Measurements from ENCODE around the gene TAPBP. TPM values are rescaled to one million over a fixed set of nuclear protein-coding genes. Genes with fewer than 3 reads are reported as not detected.

The TAPBP gene
- polyA plus RNA-seq, 2 of the 4 experiments (the other 2 are of a cell fraction), result 16.8 to 37.5 TPM

DNA sequence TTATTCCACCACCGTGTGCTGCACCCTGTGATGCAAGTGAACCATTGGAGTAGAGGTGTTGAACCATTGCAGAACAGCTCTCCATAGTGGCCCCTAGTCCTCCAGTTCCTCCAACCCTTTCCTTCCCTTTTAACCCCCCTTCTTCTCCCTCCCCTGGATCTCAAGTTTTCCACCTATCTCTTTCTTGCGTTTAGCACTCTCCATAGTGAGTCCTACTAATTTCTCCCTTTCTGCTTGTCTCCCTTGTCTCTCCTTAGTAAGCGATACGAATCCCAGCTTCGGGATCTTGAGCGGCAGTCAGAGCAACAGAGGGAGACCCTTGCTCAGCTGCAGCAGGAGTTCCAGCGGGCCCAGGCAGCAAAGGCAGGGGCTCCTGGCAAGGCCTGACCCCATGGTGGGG lies 23.4 kb downstream of the TAPBP start:
- no peak for TF ChIP-seq ZFP36 (IDR thresholded peaks at IDR 0.05; ENCODE audit: borderline replicate concordance, partially characterized antibody)
- DNase-seq (ENCODE audit: low read depth in 1 of 2, low spot score in 1 of 2) (no peak), FAIRE-seq (no peak), ATAC-seq (no peak)
- ChIA-PET CTCF (interaction anchor here (0.9 to 5.8 kb wide), 2 partner anchors 9 to 12 kb away, joined by 3 to 44 read pairs; partner anchors contain the start of gene B3GALT4), POLR2A (no interaction called here)
- peak overlapping the region in 1 of 2 experiments; percentile 91; a peak in 1 of 6 replicates for H3K27ac ChIP-seq
- 71% methylated on average over 6 of the region's 7 CpGs for WGBS (ENCODE audit: missing lambda C conversion rate)
- H3K4me2 ChIP-seq, result peak overlapping the region; percentile 91
- peaks cover 13% of the 10 kb centered on the region; the same call in 2 of the 3 replicates for H3K4me1 ChIP-seq
- peak overlapping the region; percentile 81 for H3K4me3 ChIP-seq
- no peaks in the 10 kb centered on the region for H3K9me3 ChIP-seq

DNA sequence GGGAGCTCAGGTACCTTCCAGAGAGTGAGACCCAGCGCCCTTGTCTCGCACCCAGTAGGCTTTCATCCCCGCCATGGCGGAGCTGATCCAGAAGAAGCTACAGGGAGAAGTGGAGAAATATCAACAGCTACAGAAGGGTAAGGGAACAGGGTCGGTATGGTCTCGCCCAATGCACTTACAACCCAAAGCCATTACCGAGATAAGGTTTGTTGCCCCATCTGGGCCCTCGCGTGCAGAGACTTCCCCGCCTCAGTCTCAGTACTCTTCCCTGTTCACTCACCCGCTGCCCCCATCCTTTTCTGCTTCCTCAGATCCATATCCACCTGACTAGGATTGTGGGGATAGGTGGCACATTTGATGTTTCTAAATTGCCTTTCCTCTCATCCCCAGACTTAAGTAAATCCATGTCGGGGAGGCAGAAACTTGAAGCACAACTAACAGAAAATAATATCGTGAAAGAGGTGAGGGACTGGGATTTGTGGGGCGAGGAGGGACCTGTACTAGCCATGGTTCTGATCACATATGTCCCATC lies 24.0 kb downstream of the TAPBP start:
- Histone ChIP-seq H3K27ac (peak overlapping the region; percentile 80 to 91), H3K9me3 (no peaks in the 10 kb centered on the region), H3K4me1 (peaks cover 13% of the 10 kb centered on the region; the same call in 2 of the 3 replicates), H3K4me2 (peak overlapping the region; percentile 91), H3K4me3 (peak overlapping the region; percentile 81)
- TF ChIP-seq GATA3 (IDR thresholded peaks at IDR 0.05; ENCODE audit: borderline replicate concordance), result no peak
- TF ChIP-seq JUN (IDR thresholded peaks at IDR 0.05), result 0 out of 5 replicates have a peak, but pooled peaks of 1 of the 2 experiments have one; percentile 2
- POLR2A ChIA-PET, result interaction anchor here (1.3 to 1.8 kb wide), 4 partner anchors 9 to 28 kb away, joined by 10 to 20 read pairs (median 13); partner anchors contain the start of genes B3GALT4, RGL2, RPS18 and VPS52
- WGBS (ENCODE audit: missing lambda C conversion rate), result 1% methylated on average over 14 of the region's 14 CpGs
- DNase-seq (ENCODE audit: low read depth in 1 of 2, low spot score in 1 of 2) (no peak), ATAC-seq (peak; percentile 37 to 50; a peak in 4 of 6 replicates), FAIRE-seq (no peak)
- CTCF ChIA-PET, result interaction anchor here (1.0 to 5.8 kb wide), 3 partner anchors 8 to 11 kb away, joined by 3 to 44 read pairs (median 11); partner anchors contain the start of genes B3GALT4 and RGL2

DNA sequence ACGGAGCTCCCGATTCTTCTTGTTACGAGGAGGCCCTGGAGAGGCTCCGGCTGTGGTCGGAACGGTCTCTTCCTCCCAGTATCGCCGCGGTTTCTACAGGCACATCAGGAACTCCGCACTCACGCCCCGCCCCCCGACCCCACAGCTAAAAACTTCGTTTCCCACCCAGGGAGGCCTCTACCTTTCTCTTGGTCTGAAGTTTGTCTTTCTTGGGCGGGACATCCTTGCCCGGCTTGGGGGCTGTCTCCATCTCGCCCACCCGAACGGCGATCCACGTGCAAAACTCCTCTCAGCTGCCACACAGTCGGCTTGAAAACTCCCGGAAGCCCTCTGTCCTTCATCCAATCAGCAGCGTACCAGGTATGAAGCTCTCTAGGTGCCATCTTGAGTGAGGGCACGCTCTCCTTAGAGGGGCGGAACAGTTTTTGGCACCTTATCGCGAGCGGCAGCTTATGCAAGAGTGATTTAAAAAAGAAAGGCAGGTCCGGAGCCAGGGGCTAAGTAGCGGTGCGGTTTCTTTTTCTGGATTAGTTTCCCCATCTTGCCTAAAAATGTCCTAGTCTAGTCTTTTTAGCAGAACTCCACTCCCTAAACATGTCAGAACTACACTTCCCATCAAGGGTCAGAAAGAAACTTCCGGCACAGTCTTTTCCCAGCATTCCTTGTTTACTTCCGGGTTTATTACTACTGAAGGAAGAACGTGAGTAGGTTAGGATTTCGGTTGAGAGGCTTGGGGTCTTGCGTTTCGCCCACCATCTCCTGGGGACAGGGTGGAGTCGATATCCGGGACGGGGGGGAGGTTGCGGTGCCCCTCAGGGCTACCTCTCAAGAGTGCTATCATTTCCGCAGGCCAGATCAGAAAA lies 24.7 kb downstream of the TAPBP start, which contains the start of the genes PFDN6 and WDR46:
PFDN6 (plus strand) TSS at position 681 of the 863 bp plus-strand sequence. CDS start 256 bp downstream, outside the sequence.
WDR46 (minus strand) TSS at position 319 of the 863 bp plus-strand sequence; CDS start at position 250, 69 bp downstream.
- peak; percentile 98 for ATAC-seq
- FAIRE-seq, result no peak
- H3K9me3 ChIP-seq, result no peaks in the 10 kb centered on the region
- DNase-seq (ENCODE audit: low read depth in 1 of 2, low spot score in 1 of 2), result peak; percentile 86 to 96
- TF ChIP-seq JUN (IDR thresholded peaks at IDR 0.05), result peak; percentile 54 to 69; a peak in 2 of 5 replicates
- peak; percentile 62; the same call in 1 of the 2 replicates for TF ChIP-seq KDM5A (IDR thresholded peaks at IDR 0.05)
- TF ChIP-seq ZNF302 (CRISPR knock-in tag; IDR thresholded peaks at IDR 0.05), result no peak
- TF ChIP-seq HOXA7 (CRISPR knock-in tag; IDR thresholded peaks at IDR 0.05), result no peak
- TF ChIP-seq MAFK (IDR thresholded peaks at IDR 0.05; ENCODE audit: partially characterized antibody), result no peak
- TF ChIP-seq BHLHE40 (IDR thresholded peaks at IDR 0.05; ENCODE audit: low read depth, low read length), result no peak
- TF ChIP-seq, protein P1, sequence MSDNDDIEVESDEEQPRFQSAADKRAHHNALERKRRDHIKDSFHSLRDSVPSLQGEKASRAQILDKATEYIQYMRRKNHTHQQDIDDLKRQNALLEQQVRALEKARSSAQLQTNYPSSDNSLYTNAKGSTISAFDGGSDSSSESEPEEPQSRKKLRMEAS (IDR thresholded peaks at IDR 0.05), result peak; percentile 86
- peak; percentile 62 for TF ChIP-seq CHD2 (IDR thresholded peaks at IDR 0.05; ENCODE audit: low read length, partially characterized antibody)
- TF ChIP-seq, protein P2, sequence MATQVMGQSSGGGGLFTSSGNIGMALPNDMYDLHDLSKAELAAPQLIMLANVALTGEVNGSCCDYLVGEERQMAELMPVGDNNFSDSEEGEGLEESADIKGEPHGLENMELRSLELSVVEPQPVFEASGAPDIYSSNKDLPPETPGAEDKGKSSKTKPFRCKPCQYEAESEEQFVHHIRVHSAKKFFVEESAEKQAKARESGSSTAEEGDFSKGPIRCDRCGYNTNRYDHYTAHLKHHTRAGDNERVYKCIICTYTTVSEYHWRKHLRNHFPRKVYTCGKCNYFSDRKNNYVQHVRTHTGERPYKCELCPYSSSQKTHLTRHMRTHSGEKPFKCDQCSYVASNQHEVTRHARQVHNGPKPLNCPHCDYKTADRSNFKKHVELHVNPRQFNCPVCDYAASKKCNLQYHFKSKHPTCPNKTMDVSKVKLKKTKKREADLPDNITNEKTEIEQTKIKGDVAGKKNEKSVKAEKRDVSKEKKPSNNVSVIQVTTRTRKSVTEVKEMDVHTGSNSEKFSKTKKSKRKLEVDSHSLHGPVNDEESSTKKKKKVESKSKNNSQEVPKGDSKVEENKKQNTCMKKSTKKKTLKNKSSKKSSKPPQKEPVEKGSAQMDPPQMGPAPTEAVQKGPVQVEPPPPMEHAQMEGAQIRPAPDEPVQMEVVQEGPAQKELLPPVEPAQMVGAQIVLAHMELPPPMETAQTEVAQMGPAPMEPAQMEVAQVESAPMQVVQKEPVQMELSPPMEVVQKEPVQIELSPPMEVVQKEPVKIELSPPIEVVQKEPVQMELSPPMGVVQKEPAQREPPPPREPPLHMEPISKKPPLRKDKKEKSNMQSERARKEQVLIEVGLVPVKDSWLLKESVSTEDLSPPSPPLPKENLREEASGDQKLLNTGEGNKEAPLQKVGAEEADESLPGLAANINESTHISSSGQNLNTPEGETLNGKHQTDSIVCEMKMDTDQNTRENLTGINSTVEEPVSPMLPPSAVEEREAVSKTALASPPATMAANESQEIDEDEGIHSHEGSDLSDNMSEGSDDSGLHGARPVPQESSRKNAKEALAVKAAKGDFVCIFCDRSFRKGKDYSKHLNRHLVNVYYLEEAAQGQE (IDR thresholded peaks at IDR 0.05), result peak; percentile 72
- peak; percentile 27 for TF ChIP-seq POLR2A (IDR thresholded peaks at IDR 0.05; ENCODE audit: low read length)
- peaks cover 13% of the 10 kb centered on the region; the same call in 2 of the 3 replicates for H3K4me1 ChIP-seq
- WGBS (ENCODE audit: missing lambda C conversion rate), result 4% methylated on average over 23 of the region's 43 CpGs
- ChIA-PET CTCF (interaction anchor here (0.6 to 5.8 kb wide), 6 partner anchors 8 to 1133 kb away, joined by 3 to 44 read pairs (median 4); partner anchors contain the start of genes B3GALT4 and RGL2), POLR2A (interaction anchor here (0.5 to 1.8 kb wide), 6 partner anchors 10 to 165 kb away, joined by 3 to 20 read pairs (median 10); partner anchors contain the start of genes B3GALT4, RGL2, RPS18 and VPS52)
- H3K27ac ChIP-seq, result peak within 1 kb of the TSS; percentile 80 to 91
- peak within 1 kb of the TSS; percentile 91 for H3K4me2 ChIP-seq
- H3K4me3 ChIP-seq, result peak within 1 kb of the TSS; percentile 81
